ENCODE measurements around the gene DOHH.

GRCh38 chr19:3535981-3536380, 35.5 kb upstream of the DOHH start:
- no peak for TF ChIP-seq ZBTB43 (CRISPR knock-in tag; IDR thresholded peaks at IDR 0.05)
- TF ChIP-seq MAX (CRISPR knock-in tag; IDR thresholded peaks at IDR 0.05), result no peak
- TF ChIP-seq EZH2 (IDR thresholded peaks at IDR 0.05; ENCODE audit: borderline replicate concordance, low read depth, low read length), result no peak
- no peak for TF ChIP-seq ETV6 (IDR thresholded peaks at IDR 0.05; ENCODE audit: borderline replicate concordance in 1 of 2, low read depth in 2 of 2, low read length in 1 of 2)
- no peak for TF ChIP-seq ETV6 (CRISPR knock-in tag; IDR thresholded peaks at IDR 0.05; ENCODE audit: borderline replicate concordance)
- no peak for TF ChIP-seq TAF15 (IDR thresholded peaks at IDR 0.05; ENCODE audit: low read depth, low read length)
